Embryonic facial prominence (tissue), 1 donor: Measurements from ENCODE around the gene LRMDA.

Experiments used
- DNase-seq: peaks from one replicate; pipeline ENCODE4 v3.0.0-alpha.2; 2016; ENCODE audit errors: extremely low spot score

Gene LRMDA

GRCh38 chr10:75643944-75644692, 212.7 kb downstream of the LRMDA start:
- no peak for DNase-seq

GRCh38 chr10:75645704-75646103, 214.3 kb downstream of the LRMDA start:
- DNase-seq, result no peak

- no peak for DNase-seq
Observed at GRCh38 chr10:75646218-75646915, 214.9 kb downstream of the LRMDA start.

- no peak for DNase-seq
Observed at GRCh38 chr10:75646916-75647315, 215.5 kb downstream of the LRMDA start.

- DNase-seq, result no peak
Observed at GRCh38 chr10:75647675-75648074, 216.3 kb downstream of the LRMDA start.

- DNase-seq, result no peak
Observed at GRCh38 chr10:75648351-75648750, 216.9 kb downstream of the LRMDA start.

- no peak for DNase-seq
Observed at GRCh38 chr10:75648854-75649253, 217.4 kb downstream of the LRMDA start.

- no peak for DNase-seq
Observed at GRCh38 chr10:75649466-75649865, 218.0 kb downstream of the LRMDA start.

- no peak for DNase-seq
Observed at GRCh38 chr10:75650648-75651047, 219.2 kb downstream of the LRMDA start.

GRCh38 chr10:75651417-75651816, 220.0 kb downstream of the LRMDA start:
- DNase-seq, result no peak

GRCh38 chr10:75652146-75652740, 220.8 kb downstream of the LRMDA start:
- no peak for DNase-seq

GRCh38 chr10:75653761-75654160, 222.3 kb downstream of the LRMDA start:
- no peak for DNase-seq

- DNase-seq, result no peak
Observed at GRCh38 chr10:75654171-75654771, 222.8 kb downstream of the LRMDA start.

GRCh38 chr10:75654772-75655171, 223.3 kb downstream of the LRMDA start:
- no peak for DNase-seq

- no peak for DNase-seq
Observed at GRCh38 chr10:75655791-75656451, 224.5 kb downstream of the LRMDA start.

- no peak for DNase-seq
Observed at GRCh38 chr10:75657351-75657750, 225.9 kb downstream of the LRMDA start.

- DNase-seq, result no peak
Observed at GRCh38 chr10:75658036-75658435, 226.6 kb downstream of the LRMDA start.

GRCh38 chr10:75658496-75658895, 227.1 kb downstream of the LRMDA start:
- no peak for DNase-seq

- no peak for DNase-seq
Observed at GRCh38 chr10:75658915-75659314, 227.5 kb downstream of the LRMDA start.

- no peak for DNase-seq
Observed at GRCh38 chr10:75660823-75661222, 229.4 kb downstream of the LRMDA start.

- DNase-seq, result no peak
Observed at GRCh38 chr10:75662715-75663114, 231.3 kb downstream of the LRMDA start.
